GM19328 (cell line): ENCODE data around the gene ZPBP2.

Experiments
- ATAC-seq: cut with Tn5 transposase; IDR thresholded peaks from one replicate; pipeline ENCODE4 v1.9.1; 2021; ENCODE audit warnings: mild to moderate bottlenecking, moderate library complexity; ENCODE audit not compliant: unreplicated experiment

ZPBP2 gene

GRCh38 chr17:39904990-39905288, 36.9 kb downstream of the ZPBP2 start:
- ATAC-seq: no peak

DNA sequence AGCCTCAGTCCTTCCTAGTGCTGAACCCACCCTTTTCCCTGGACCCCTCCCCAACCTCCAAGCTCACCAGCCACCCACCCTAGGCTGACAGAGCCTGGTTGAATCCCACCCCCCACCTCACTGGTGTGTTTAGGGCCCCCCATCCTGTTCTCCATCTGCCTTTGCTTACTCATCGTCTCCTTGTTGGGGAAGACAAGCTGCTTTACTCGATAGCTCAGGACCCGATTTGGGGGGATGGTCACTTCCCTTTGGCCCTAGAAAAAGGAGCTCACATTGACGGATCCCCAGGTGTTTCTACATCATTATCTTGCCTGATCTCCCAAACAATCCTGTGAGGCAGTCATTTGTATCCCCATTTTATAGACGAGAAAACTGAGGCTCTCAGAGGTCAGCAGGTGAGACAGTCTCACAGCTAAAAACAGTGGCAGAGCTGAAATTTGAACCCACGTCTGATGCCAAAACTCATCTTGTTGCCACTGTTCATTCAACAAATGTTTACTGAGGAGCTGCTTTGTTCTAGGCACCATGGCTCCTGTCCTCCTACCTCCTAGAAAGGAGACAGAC, 40.9 kb downstream of the ZPBP2 start:
- ATAC-seq: no peak

- ATAC-seq: no peak
Measured at GRCh38 chr17:39913989-39914388, 46.0 kb downstream of the ZPBP2 start.

GRCh38 chr17:39915559-39915958, 47.6 kb downstream of the ZPBP2 start:
- ATAC-seq: no peak

- ATAC-seq: no peak
Measured at GRCh38 chr17:39916918-39917317, 48.9 kb downstream of the ZPBP2 start.

GRCh38 chr17:39919087-39919683, 51.2 kb downstream of the ZPBP2 start:
- ATAC-seq: no peak

DNA sequence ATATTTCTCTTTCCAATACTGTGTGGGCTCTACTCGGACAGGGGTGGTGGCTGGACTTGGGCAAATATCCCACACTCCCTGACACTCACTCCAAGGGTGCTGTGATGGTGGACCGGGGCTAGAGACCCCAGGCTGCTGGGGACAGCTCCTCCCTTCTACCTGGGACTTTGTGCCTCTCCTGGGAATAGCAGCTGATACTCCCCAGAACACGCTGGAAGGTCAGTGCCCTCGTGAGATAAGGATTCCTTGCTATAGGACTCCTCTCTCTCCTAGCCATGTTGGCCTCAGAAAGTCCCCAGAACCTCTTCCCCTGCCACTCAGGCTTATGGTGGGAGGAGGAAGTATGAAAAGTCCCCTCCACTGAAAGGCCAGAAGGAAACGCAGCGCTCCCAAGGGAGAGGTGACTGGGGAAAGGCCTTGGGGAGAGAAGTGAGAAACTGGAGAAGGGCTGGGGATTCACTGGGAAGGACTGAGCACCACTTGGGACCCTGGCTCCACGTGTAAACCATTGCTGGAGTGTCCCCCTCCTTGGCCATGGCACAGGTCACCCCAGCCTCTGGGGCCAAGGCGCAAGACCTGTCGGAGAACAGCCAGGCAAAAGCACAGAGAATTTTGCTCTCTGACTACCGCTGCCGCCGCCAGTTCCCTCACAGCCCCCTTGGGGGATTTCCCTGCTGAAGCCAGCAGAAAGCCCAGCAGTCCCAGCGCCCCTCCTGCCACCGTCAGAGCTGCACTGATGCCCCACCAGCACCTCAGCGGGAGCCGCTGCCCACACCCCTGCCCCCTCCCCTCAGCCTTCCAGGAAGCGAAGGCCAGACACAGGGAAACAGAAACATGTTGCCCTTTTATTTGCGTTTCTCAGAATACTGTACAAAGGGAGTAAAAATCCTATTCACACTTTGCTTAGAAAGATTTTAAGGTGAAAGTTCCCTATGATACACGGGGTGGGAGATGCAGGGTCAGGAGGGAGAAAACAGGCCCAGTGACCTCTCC, 52.5 kb downstream of the ZPBP2 start:
- ATAC-seq: no peak

DNA sequence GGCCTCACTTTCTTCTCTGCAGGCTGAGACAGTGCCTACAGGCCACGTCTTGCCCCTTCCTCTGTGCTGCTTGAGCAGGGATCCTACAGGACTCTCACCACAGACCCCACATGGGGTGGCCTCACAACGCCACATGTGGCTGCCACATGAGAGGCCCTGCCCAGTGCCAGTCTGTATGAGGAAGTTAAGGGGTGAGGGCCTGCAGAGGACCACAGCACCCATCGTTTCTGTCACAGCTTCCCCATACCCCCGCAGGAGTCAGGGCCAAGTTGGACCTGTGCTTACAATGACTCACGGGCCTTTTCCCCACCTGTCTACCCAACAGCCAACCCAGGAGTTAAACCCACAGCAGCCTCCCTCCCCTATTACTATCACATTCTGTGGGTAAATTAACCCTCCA, 53.3 kb downstream of the ZPBP2 start:
- no peak for ATAC-seq

- ATAC-seq: no peak
Measured at GRCh38 chr17:39922006-39922405, 54.0 kb downstream of the ZPBP2 start.

- ATAC-seq: no peak
Measured at GRCh38 chr17:39923230-39923629, 55.2 kb downstream of the ZPBP2 start.

DNA sequence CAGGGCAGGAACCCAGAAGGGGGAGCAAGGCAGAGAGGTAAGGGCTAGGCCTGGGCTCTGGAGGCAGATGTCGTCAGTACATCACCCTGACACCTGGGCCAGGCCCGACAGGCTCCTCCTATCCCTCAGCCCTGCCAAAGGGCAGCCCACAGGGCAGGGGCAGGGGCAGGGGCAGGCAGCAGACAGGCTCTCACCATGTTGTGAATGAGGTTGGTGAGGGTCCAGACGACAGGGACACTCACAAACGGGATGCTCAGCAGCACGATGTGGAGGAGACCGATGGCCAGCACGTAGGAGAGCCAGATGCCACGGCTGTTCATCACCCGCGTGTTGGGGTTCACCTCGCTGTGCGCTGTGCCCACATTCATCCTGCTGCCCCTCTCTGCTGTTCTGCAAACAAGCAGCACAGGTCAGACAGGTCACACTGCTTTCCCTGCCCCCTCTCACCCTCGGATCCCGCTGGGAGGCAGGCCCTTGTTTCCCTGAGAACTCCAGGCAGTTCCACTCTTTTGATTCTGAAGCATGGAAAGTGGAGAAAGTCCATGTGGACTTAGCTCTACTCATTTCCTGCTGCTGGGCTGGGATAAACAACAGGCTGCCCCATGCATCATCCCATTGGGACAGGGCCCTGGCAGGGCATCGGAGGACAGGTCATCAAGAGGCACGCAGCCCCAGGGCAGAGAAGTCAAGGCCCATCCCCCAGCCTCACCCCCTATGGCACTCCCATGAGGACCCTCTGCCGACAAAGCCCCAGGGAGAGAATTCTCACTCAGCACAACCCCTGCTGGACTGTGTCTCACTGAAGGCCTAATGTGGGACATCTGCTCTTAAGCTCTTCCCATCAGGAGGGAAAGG, 56.1 kb downstream of the ZPBP2 start:
- ATAC-seq: no peak

DNA sequence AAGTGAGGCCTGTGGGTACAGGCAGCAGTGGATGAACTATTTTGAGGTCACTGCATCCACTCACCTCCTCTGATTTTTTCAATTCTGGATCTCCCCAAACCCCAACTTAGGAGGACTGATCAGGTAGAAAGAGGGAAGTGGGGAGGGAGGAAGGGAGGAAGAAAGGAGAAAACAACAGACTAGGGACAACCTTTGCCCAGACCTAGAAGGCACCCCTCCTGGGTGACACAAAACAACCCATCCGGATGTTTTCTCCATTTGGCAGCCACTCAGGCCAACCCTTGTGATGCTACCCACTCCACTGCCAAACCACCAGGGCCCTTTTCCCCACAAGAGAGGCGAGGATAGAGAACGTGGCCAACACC, 56.7 kb downstream of the ZPBP2 start:
- no peak for ATAC-seq

DNA sequence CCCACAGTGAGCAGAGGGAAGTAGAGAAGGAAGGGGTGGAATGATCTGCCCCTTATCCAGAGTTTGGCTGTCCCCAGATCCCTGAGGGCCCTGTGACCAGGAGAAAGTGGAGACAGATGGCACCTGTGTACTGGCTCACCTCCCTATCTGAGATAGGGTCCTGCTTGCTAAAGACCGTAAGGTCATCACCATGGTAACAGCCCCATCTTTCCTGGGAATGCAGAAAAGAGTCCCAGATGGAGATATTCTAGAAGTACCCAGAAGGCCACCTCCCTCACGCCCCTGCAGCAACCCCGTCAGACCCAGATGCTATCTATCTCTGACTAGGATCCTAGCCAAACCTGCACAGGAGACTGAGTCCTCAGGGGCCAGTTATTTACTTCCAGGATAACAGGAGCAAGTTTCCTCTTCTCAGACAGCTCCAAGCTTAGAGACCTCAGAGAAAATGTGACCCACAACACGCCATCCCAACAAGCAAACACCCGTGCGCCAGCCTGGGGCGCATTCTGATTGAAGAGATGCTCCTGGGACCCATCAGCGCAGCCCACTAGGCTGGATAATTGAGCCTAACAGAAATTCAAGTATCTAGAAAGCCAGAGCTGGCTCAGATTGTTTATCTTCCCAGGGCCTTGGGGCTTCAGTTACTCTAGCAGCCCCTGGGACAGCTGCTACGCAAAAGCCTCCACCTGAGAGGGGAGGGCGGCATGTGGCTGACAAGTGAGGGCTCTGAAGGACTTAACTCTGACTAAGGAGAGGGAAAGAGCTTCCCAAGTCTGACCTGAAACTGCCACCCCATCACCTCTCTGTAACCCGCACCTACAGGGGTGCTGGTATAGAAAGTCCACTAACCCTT, 57.5 kb downstream of the ZPBP2 start:
- no peak for ATAC-seq

DNA sequence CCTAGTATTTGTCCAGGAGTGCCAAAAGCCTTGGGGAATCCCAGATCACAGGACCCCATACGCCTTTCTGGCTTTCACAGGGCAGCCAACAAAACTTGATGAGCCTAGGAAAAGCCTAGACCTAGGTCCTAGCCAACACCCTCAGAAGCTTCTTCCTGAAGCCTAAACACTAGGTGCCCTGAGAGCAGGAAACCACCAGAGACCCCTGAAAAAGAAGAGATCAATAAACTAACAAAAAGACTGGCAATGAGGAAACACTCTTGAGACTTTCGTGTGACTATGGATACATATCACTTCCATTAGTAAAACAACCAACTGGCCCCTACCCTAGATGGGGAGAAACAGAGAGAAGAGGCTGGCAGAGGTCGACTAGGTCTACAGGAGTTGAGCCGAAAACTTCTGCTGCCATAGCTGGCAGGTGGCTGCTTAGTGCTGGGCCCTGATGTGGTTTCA, 58.2 kb downstream of the ZPBP2 start:
- ATAC-seq: no peak

- no peak for ATAC-seq
Measured at GRCh38 chr17:39926588-39927100, 58.6 kb downstream of the ZPBP2 start.
